ENCODE measurements around the gene ERAP2. TPM values are rescaled to one million over a fixed set of nuclear protein-coding genes. Genes with fewer than 3 reads are reported as not detected.

ERAP2 gene
- total and polyA plus RNA-seq, 10 of the 15 experiments (the other 5 are each of a cell fraction or from before 2014, with no cell fraction given), result 4.0 to 28.7 (median 11.7) TPM

DNA sequence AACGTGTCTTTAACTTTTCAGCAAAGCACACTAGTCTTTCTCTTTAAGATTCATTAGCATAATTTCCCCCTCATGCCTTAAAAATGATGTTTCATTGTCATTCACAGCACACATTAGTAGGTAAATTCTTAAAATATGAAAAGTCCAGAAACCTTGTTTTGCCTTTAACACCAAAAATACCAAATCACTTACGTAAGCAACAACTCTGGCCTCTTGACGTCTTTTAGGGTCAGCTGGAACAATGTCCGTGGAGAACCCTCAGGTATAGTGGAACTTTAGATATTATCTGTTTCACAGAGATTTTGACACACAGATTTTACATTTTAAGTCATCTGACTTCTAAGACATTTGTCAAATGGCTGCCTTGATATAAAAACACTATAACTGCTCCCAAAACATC lies 90.5 kb downstream of the ERAP2 start:
- no peaks in the 10 kb centered on the region; the same call in 1 of the 2 replicates for H4K20me1 ChIP-seq (ENCODE audit: control insufficient read depth, insufficient read depth)
- ChIA-PET CTCF (interaction anchor here (0.7 to 2.7 kb wide), 6 partner anchors 11 to 190 kb away, joined by 3 to 10 read pairs (median 3); no protein-coding TSS in a partner anchor), POLR2A (interaction anchor here (0.7 to 1.6 kb wide), 7 partner anchors 9 to 97 kb away, joined by 3 to 6 read pairs (median 3); no protein-coding TSS in a partner anchor), RAD21 (ENCODE audit: unreplicated experiment) (interaction anchor here (0.9 to 1.3 kb wide), 2 partner anchors 31 to 35 kb away, joined by 3 to 6 read pairs; no protein-coding TSS in a partner anchor), SMC1A (ENCODE audit: uncharacterized antibody, unreplicated experiment) (interaction anchor here (1.0 to 2.1 kb wide), 8 partner anchors 9 to 97 kb away, joined by 3 to 12 read pairs (median 4); no protein-coding TSS in a partner anchor)
- intact Hi-C loops (cut with micrococcal nuclease; ENCODE audit: unreplicated experiment) (no loop called here), in situ Hi-C loops (cut with MboI) (no loop called here)
- FAIRE-seq (no peak), DNase-seq (ENCODE audit: low read depth, low spot score) (no peak), ATAC-seq (no peak)
- peaks cover 0 to 8% of the 10 kb centered on the region in 2 experiments; a peak in 1 of 4 replicates for H3K36me3 ChIP-seq (ENCODE audit: control insufficient read depth in 2 of 2, insufficient read depth in 2 of 2, low read length in 1 of 2)
- H3K9ac ChIP-seq (ENCODE audit: control insufficient read depth, insufficient read depth, low read length), result no peak overlapping the region
- peaks cover 99% of the 10 kb centered on the region for H3K79me2 ChIP-seq (ENCODE audit: control insufficient read depth, insufficient read depth, low read length)
- H2AFZ ChIP-seq (ENCODE audit: control insufficient read depth, low read depth, low read length), result no peak overlapping the region
- H3K9me3 ChIP-seq (replicated peaks; ENCODE audit: control insufficient read depth, insufficient read depth, low read length), result peaks cover 3% of the 10 kb centered on the region; the same call in 1 of the 3 replicates
- H3K4me3 ChIP-seq, result no peak overlapping the region
- H3K27ac ChIP-seq (ENCODE audit: control insufficient read depth, insufficient read depth), result no peak overlapping the region
- TF ChIP-seq RUNX3 (IDR thresholded peaks at IDR 0.05; ENCODE audit: low read length), result no peak
- no peak for TF ChIP-seq HSF1 (IDR thresholded peaks at IDR 0.05; ENCODE audit: low read depth, low read length)
- no peak for TF ChIP-seq ATF7 (IDR thresholded peaks at IDR 0.05; ENCODE audit: low read depth)
- no peak for TF ChIP-seq USF1 (IDR thresholded peaks at IDR 0.05; ENCODE audit: borderline replicate concordance, extremely low read length, insufficient read depth, low read depth, low read length)
- TF ChIP-seq, protein P1, sequence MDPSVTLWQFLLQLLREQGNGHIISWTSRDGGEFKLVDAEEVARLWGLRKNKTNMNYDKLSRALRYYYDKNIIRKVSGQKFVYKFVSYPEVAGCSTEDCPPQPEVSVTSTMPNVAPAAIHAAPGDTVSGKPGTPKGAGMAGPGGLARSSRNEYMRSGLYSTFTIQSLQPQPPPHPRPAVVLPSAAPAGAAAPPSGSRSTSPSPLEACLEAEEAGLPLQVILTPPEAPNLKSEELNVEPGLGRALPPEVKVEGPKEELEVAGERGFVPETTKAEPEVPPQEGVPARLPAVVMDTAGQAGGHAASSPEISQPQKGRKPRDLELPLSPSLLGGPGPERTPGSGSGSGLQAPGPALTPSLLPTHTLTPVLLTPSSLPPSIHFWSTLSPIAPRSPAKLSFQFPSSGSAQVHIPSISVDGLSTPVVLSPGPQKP (IDR thresholded peaks at IDR 0.05; ENCODE audit: low read depth, low read length), result no peak
- no peak for TF ChIP-seq WRNIP1 (IDR thresholded peaks at IDR 0.05; ENCODE audit: borderline replicate concordance, low read depth, low read length)
- no peak for TF ChIP-seq PBX3 (IDR thresholded peaks at IDR 0.05; ENCODE audit: insufficient replicate concordance, low read depth, low read length)
- no peak for TF ChIP-seq CEBPB (IDR thresholded peaks at IDR 0.05; ENCODE audit: borderline replicate concordance in 1 of 2, low read depth in 2 of 2, low read length in 2 of 2)
- TF ChIP-seq KAT2A (conservative IDR thresholded peaks at IDR 0.05; ENCODE audit: control insufficient read depth, low read depth, low read length), result no peak
- TF ChIP-seq PAX5 (IDR thresholded peaks at IDR 0.05; ENCODE audit: borderline replicate concordance, low read depth, low read length), result no peak
- TF ChIP-seq, protein P2, sequence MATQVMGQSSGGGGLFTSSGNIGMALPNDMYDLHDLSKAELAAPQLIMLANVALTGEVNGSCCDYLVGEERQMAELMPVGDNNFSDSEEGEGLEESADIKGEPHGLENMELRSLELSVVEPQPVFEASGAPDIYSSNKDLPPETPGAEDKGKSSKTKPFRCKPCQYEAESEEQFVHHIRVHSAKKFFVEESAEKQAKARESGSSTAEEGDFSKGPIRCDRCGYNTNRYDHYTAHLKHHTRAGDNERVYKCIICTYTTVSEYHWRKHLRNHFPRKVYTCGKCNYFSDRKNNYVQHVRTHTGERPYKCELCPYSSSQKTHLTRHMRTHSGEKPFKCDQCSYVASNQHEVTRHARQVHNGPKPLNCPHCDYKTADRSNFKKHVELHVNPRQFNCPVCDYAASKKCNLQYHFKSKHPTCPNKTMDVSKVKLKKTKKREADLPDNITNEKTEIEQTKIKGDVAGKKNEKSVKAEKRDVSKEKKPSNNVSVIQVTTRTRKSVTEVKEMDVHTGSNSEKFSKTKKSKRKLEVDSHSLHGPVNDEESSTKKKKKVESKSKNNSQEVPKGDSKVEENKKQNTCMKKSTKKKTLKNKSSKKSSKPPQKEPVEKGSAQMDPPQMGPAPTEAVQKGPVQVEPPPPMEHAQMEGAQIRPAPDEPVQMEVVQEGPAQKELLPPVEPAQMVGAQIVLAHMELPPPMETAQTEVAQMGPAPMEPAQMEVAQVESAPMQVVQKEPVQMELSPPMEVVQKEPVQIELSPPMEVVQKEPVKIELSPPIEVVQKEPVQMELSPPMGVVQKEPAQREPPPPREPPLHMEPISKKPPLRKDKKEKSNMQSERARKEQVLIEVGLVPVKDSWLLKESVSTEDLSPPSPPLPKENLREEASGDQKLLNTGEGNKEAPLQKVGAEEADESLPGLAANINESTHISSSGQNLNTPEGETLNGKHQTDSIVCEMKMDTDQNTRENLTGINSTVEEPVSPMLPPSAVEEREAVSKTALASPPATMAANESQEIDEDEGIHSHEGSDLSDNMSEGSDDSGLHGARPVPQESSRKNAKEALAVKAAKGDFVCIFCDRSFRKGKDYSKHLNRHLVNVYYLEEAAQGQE (IDR thresholded peaks at IDR 0.05; ENCODE audit: low read depth, low read length), result no peak
- TF ChIP-seq FOXM1 (IDR thresholded peaks at IDR 0.05; ENCODE audit: low read depth, low read length), result no peak
- TF ChIP-seq ZBED1 (IDR thresholded peaks at IDR 0.05; ENCODE audit: borderline replicate concordance), result no peak
- no peak for TF ChIP-seq YY1 (IDR thresholded peaks at IDR 0.05; ENCODE audit: low read depth, low read length)
- no peak for TF ChIP-seq ZNF274 (IDR thresholded peaks at IDR 0.05; ENCODE audit: insufficient read depth, insufficient read length)
- no TSS peak for BruUV-seq (replicated peaks)
- H3K4me2 ChIP-seq (ENCODE audit: control insufficient read depth, insufficient read depth), result no peak overlapping the region
- peaks cover 18% of the 10 kb centered on the region for H3K4me1 ChIP-seq (ENCODE audit: control insufficient read depth, insufficient read depth, low read length)
- WGBS (ENCODE audit: insufficient coverage, insufficient replicate concordance, low lambda C conversion rate, missing lambda C conversion rate), result 97% methylated on average over 4 of the region's 4 CpGs
- no peaks in the 10 kb centered on the region for H3K27me3 ChIP-seq (replicated peaks in 1 of 2; ENCODE audit: control insufficient read depth in 2 of 2, insufficient read depth in 2 of 2, low read length in 1 of 2)

Measured in GM12878 (cell line).